ENCODE data around the gene PAX5.

The PAX5 gene

DNA sequence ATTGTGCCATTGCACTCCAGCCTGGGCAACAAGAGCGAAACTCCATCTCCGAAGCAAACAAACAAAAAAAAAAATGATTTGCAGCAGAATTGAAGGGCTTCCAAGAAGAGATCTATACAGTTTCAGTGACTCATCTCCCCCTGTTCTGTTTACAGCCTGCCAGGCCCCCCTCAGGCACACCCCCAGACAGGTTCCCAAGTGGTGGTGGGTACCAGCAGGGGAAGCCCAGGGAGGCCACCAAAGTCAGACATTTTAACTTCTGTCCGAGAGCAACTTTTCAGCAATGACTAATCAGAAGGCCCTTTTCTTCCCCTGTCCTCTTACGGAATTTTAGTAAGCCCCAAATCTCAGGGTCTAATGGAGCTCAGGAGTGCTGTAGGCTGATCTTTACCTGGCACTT lies 98.7 kb downstream of the PAX5 start:
- POLR2A ChIA-PET, result interaction anchor here (0.6 kb wide), 1 partner anchor 375 kb away, joined by 3 read pairs; no protein-coding TSS in a partner anchor
- CTCF ChIA-PET, result interaction anchor here (0.9 to 1.1 kb wide), 2 partner anchors 57 to 62 kb away, joined by 5 to 10 read pairs; no protein-coding TSS in a partner anchor

DNA sequence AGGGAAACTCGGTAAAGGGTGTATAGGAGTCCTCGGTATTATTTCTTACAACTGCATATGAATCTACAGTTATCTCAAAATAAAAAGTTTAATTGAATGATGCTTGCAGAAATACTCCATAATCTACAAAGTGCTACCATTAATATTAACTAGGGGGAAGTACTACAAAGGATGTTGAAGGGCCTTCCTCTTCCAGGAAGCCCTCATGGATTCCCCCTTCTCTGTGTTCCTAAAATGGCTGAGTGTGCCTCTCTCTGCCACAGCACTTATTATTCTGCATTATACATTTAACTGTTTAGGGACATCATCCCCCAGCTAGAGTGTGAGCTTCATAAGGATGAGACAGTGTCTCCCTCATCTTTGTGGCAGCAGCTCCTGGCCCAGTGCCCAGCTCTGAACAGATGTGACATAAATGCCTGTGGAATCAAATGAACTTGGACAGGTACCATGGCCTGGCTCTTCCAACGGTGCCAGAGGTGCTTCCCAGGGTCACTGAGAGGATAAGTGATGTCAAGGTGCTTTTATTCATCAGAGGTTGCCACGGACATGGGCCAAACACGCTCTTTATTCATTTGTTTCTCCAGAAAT lies 99.5 kb downstream of the PAX5 start:
- TF ChIP-seq ZNF169 (tag by site-specific recombination; IDR thresholded peaks at IDR 0.05) (no peak), ZNF292 (tag by site-specific recombination; IDR thresholded peaks at IDR 0.05; ENCODE audit: borderline replicate concordance, low read depth) (no peak), ZNF16 (tag by site-specific recombination; IDR thresholded peaks at IDR 0.05; ENCODE audit: low read depth) (no peak), ZSCAN23 (tag by site-specific recombination; IDR thresholded peaks at IDR 0.05) (no peak), ZNF146 (tag by site-specific recombination; IDR thresholded peaks at IDR 0.05) (no peak), ZNF266 (tag by site-specific recombination; IDR thresholded peaks at IDR 0.05; ENCODE audit: low read depth) (no peak), ZXDB (tag by site-specific recombination; IDR thresholded peaks at IDR 0.05) (no peak), BCL11A (tag by site-specific recombination; IDR thresholded peaks at IDR 0.05; ENCODE audit: low read depth) (no peak), ZNF768 (tag by site-specific recombination; IDR thresholded peaks at IDR 0.05) (no peak)
- TF ChIP-seq, protein P1, sequence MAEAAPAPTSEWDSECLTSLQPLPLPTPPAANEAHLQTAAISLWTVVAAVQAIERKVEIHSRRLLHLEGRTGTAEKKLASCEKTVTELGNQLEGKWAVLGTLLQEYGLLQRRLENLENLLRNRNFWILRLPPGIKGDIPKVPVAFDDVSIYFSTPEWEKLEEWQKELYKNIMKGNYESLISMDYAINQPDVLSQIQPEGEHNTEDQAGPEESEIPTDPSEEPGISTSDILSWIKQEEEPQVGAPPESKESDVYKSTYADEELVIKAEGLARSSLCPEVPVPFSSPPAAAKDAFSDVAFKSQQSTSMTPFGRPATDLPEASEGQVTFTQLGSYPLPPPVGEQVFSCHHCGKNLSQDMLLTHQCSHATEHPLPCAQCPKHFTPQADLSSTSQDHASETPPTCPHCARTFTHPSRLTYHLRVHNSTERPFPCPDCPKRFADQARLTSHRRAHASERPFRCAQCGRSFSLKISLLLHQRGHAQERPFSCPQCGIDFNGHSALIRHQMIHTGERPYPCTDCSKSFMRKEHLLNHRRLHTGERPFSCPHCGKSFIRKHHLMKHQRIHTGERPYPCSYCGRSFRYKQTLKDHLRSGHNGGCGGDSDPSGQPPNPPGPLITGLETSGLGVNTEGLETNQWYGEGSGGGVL (tag by site-specific recombination; IDR thresholded peaks at IDR 0.05), result no peak
- TF ChIP-seq, protein P2, sequence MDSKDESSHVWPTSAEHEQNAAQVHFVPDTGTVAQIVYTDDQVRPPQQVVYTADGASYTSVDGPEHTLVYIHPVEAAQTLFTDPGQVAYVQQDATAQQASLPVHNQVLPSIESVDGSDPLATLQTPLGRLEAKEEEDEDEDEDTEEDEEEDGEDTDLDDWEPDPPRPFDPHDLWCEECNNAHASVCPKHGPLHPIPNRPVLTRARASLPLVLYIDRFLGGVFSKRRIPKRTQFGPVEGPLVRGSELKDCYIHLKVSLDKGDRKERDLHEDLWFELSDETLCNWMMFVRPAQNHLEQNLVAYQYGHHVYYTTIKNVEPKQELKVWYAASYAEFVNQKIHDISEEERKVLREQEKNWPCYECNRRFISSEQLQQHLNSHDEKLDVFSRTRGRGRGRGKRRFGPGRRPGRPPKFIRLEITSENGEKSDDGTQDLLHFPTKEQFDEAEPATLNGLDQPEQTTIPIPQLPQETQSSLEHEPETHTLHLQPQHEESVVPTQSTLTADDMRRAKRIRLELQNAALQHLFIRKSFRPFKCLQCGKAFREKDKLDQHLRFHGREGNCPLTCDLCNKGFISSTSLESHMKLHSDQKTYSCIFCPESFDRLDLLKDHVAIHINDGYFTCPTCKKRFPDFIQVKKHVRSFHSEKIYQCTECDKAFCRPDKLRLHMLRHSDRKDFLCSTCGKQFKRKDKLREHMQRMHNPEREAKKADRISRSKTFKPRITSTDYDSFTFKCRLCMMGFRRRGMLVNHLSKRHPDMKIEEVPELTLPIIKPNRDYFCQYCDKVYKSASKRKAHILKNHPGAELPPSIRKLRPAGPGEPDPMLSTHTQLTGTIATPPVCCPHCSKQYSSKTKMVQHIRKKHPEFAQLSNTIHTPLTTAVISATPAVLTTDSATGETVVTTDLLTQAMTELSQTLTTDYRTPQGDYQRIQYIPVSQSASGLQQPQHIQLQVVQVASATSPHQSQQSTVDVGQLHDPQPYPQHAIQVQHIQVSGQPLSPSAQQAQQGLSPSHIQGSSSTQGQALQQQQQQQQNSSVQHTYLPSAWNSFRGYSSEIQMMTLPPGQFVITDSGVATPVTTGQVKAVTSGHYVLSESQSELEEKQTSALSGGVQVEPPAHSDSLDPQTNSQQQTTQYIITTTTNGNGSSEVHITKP (tag by site-specific recombination; IDR thresholded peaks at IDR 0.05), result no peak
- TF ChIP-seq, protein P3, sequence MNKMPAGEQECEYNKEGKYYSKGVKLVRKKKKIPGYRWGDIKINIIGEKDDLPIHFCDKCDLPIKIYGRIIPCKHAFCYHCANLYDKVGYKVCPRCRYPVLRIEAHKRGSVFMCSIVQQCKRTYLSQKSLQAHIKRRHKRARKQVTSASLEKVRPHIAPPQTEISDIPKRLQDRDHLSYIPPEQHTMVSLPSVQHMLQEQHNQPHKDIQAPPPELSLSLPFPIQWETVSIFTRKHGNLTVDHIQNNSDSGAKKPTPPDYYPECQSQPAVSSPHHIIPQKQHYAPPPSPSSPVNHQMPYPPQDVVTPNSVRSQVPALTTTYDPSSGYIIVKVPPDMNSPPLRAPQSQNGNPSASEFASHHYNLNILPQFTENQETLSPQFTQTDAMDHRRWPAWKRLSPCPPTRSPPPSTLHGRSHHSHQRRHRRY (tag by site-specific recombination; IDR thresholded peaks at IDR 0.05), result no peak
- TF ChIP-seq, protein P4, sequence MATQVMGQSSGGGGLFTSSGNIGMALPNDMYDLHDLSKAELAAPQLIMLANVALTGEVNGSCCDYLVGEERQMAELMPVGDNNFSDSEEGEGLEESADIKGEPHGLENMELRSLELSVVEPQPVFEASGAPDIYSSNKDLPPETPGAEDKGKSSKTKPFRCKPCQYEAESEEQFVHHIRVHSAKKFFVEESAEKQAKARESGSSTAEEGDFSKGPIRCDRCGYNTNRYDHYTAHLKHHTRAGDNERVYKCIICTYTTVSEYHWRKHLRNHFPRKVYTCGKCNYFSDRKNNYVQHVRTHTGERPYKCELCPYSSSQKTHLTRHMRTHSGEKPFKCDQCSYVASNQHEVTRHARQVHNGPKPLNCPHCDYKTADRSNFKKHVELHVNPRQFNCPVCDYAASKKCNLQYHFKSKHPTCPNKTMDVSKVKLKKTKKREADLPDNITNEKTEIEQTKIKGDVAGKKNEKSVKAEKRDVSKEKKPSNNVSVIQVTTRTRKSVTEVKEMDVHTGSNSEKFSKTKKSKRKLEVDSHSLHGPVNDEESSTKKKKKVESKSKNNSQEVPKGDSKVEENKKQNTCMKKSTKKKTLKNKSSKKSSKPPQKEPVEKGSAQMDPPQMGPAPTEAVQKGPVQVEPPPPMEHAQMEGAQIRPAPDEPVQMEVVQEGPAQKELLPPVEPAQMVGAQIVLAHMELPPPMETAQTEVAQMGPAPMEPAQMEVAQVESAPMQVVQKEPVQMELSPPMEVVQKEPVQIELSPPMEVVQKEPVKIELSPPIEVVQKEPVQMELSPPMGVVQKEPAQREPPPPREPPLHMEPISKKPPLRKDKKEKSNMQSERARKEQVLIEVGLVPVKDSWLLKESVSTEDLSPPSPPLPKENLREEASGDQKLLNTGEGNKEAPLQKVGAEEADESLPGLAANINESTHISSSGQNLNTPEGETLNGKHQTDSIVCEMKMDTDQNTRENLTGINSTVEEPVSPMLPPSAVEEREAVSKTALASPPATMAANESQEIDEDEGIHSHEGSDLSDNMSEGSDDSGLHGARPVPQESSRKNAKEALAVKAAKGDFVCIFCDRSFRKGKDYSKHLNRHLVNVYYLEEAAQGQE (tag by site-specific recombination; IDR thresholded peaks at IDR 0.05), result no peak
- Histone ChIP-seq H3K9me3 (ENCODE audit: control insufficient read depth, insufficient read depth, low read depth, low read length) (no peaks in the 10 kb centered on the region), H3K27ac (ENCODE audit: extremely low read depth, low read depth, low read length) (no peak overlapping the region), H3K36me3 (ENCODE audit: control insufficient read depth in 2 of 2, insufficient read depth in 1 of 2, low read length in 2 of 2) (no peaks in the 10 kb centered on the region), H3K4me3 (ENCODE audit: low read depth, low read length) (no peak overlapping the region), H3K4me1 (ENCODE audit: control insufficient read depth, insufficient read depth, low read length) (peaks cover 4% of the 10 kb centered on the region)
- ChIA-PET CTCF (no interaction called here), POLR2A (no interaction called here)

More for the DNA sequence above, 98.7 kb downstream of the PAX5 start:
- Histone ChIP-seq H3K9me3 (ENCODE audit: control insufficient read depth, insufficient read depth, low read depth, low read length) (no peaks in the 10 kb centered on the region), H3K36me3 (ENCODE audit: control insufficient read depth in 2 of 2, insufficient read depth in 1 of 2, low read length in 2 of 2) (no peaks in the 10 kb centered on the region), H3K27ac (ENCODE audit: extremely low read depth, low read depth, low read length) (no peak overlapping the region), H3K4me1 (ENCODE audit: control insufficient read depth, insufficient read depth, low read length) (peaks cover 4% of the 10 kb centered on the region), H3K4me3 (ENCODE audit: low read depth, low read length) (no peak overlapping the region)
- TF ChIP-seq TRIM28 (IDR thresholded peaks at IDR 0.05; ENCODE audit: borderline replicate concordance, low read length) (no peak), GLIS1 (tag by site-specific recombination; IDR thresholded peaks at IDR 0.05) (peak; percentile 79)

Measured in HEK293 (cell line).